PFSK-1 (cell line): ENCODE data around the gene PACRGL.

Source experiments
- POLR2AphosphoS5 ChIP-seq: IDR thresholded peaks from 2 replicates; pipeline ENCODE4 v1.6.1; 2012; ENCODE audit warnings: low read depth, mild to moderate bottlenecking, control low read depth, low read length, moderate library complexity
- REST ChIP-seq, 2 experiments: IDR thresholded peaks; 2 replicates each; pipeline versions ENCODE4 v1.6.1 to v1.8.0; 2011 to 2012; ENCODE audit warnings: low read depth in 2 of 2, low read length in 2 of 2, control low read depth in 1 of 2, inconsistent platforms in 1 of 2, mild to moderate bottlenecking in 1 of 2, moderate library complexity in 1 of 2; ENCODE audit not compliant: insufficient read depth in 1 of 2
- SIN3A ChIP-seq: IDR thresholded peaks from 2 replicates; pipeline ENCODE4 v1.6.1; 2012; ENCODE audit warnings: mild to moderate bottlenecking, low read length, moderate library complexity, borderline replicate concordance; ENCODE audit not compliant: insufficient read depth
- TAF1 ChIP-seq: IDR thresholded peaks from 2 replicates; pipeline ENCODE4 v1.6.1; 2012; ENCODE audit warnings: low read length, control low read depth, borderline replicate concordance; ENCODE audit not compliant: insufficient read depth

DNA sequence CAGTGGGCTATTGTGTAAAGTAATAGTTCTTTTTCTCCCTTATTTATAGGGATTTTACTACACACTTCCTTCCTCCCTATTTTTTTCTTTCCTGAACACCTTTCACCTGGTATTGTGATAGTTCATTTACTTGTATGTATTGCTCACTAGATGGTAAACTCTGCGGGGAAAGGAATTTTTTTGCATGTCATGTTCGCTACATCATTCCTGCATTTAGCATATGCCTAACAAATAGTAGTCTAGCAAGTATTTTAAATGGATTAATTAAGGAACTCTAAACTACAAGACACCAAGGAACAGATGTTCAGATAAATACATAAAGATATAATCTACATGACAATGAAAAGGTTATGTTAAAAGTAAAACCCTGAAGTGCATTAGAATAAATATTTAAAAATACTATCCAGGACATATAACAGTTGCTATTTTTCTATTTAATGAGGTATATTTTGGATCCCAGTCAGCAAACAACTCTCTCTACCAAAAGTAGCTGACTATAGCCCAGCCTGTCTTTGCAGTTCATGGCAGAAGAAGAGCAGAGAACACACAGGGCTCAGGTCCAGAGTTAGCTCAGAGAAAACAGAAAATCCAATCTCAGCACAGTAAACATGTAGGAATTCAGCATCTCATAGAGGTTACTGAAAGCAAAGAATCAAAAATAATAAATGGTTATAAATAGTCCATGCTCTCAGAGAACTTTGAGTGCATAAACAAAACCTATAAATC lies 87.8 kb downstream of the PACRGL start:
- no peak for TF ChIP-seq TAF1
- TF ChIP-seq POLR2AphosphoS5, result no peak
- no peak for TF ChIP-seq REST (IDR thresholded peaks at IDR 0.05; ENCODE audit: insufficient read depth in 1 of 2, low read depth in 2 of 2, low read length in 2 of 2)
- no peak for TF ChIP-seq SIN3A
